ENCODE results near the gene HSFX2. TPM values are rescaled to one million over a fixed set of nuclear protein-coding genes. Genes with fewer than 3 reads are reported as not detected.
"Not testable (repeated sequence)": the region's sequence is repeated elsewhere in the genome, so short reads cannot be mapped to it uniquely, and the experiment has no call there.

Gene HSFX2
- total and polyA plus RNA-seq, 2 donors (not counting 1 experiment from before 2014, with no cell fraction given): 0.26 to 0.50 TPM

DNA sequence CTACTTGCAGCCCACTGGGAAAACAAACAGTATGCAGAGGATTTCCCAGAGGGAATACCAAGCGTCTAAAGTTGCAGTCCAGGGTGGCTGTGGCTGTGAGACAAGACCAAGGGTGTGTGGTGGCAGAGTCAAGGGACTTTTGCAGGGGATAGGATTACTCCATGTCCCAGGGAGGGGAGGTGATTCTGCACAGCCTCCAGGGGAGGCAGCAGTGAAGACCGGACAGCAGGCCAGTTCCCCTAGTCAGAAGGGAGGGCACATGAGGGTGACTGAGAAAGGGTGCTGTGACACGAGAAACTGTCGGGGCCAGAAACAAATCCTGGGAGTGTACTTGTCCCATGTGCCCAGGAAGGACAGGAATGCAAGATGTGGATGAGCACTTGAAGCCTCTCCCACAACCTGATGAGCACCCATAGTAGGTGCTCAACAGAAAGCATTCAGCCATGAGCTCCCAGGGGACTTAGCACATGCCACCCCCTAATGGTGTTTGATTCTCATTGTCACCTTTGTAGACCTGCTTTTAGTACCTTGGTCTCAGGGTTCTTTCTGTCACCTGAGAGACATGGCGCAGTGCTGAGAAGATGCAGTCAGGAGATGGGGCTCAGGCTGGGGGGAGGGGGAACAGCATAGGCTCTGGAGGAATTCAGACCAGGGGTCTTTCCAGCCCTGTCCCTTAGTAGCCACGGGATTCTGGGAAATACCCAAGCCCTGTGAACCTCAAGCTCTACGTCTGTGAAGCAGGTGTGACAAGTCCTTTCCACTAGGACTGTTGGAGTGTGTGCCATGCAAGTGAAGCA, 27.3 kb downstream of the HSFX2 start:
- no peaks in the 10 kb centered on the region for H3K9me3 ChIP-seq (ENCODE audit: control insufficient read depth, insufficient read depth, low read depth, low read length)
- no peaks in the 10 kb centered on the region for H3K27me3 ChIP-seq (ENCODE audit: control insufficient read depth, insufficient read depth, low read length)
- H3K4me1 ChIP-seq (ENCODE audit: control insufficient read depth, extremely low read depth, insufficient read depth, low read length): no peaks in the 10 kb centered on the region
- H3K27ac ChIP-seq (ENCODE audit: insufficient read depth, low read length): no peak overlapping the region
- H3K4me2 ChIP-seq (ENCODE audit: extremely low read depth, insufficient read depth, low read length): no peak overlapping the region
- DNase-seq (ENCODE audit: low read depth in 2 of 2): no peak
- H2AFZ ChIP-seq (ENCODE audit: low read length): no peak overlapping the region
- H3K4me3 ChIP-seq (replicated peaks in 1 of 4; ENCODE audit: control extremely low read depth in 1 of 4, insufficient read depth in 1 of 4, low read depth in 3 of 4, low read length in 4 of 4): no peak overlapping the region
- H3K9ac ChIP-seq (ENCODE audit: insufficient read depth, low read length): no peak overlapping the region
- no peaks in the 10 kb centered on the region for H4K20me1 ChIP-seq (ENCODE audit: control insufficient read depth, extremely low read depth, insufficient read depth, low read length)
- no peaks in the 10 kb centered on the region for H3K36me3 ChIP-seq (ENCODE audit: control insufficient read depth, insufficient read depth, low read length)
- no peaks in the 10 kb centered on the region for H3K79me2 ChIP-seq (ENCODE audit: control insufficient read depth, insufficient read depth, low read length)
- TF ChIP-seq EZH2 (IDR thresholded peaks at IDR 0.05; ENCODE audit: low read length, missing control alignments): no peak
- TF ChIP-seq, protein P1, sequence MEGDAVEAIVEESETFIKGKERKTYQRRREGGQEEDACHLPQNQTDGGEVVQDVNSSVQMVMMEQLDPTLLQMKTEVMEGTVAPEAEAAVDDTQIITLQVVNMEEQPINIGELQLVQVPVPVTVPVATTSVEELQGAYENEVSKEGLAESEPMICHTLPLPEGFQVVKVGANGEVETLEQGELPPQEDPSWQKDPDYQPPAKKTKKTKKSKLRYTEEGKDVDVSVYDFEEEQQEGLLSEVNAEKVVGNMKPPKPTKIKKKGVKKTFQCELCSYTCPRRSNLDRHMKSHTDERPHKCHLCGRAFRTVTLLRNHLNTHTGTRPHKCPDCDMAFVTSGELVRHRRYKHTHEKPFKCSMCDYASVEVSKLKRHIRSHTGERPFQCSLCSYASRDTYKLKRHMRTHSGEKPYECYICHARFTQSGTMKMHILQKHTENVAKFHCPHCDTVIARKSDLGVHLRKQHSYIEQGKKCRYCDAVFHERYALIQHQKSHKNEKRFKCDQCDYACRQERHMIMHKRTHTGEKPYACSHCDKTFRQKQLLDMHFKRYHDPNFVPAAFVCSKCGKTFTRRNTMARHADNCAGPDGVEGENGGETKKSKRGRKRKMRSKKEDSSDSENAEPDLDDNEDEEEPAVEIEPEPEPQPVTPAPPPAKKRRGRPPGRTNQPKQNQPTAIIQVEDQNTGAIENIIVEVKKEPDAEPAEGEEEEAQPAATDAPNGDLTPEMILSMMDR (conservative IDR thresholded peaks at IDR 0.05 in 1 of 2, IDR thresholded peaks at IDR 0.05 in 1 of 2; ENCODE audit: low read depth in 1 of 2, low read length in 2 of 2): no peak

DNA sequence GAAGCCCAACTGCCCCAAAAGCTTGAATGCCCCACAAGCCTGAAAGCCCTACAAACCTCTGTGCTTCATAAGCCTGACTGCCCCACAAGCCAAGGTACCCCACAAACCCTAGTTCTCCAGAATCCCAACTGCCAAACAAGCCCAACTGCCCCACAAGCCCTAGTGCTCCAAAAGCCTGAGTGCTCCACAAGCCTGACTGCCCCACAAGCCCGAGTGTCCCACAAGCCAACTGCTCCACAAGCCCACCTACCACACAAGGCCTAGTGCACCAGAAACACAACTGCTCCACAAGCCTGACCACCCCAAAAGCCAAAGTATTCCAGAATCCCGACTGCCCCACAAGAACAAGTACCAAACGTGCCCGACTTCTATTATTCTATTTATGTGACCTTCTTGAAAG, 31.8 kb downstream of the HSFX2 start:
- Histone ChIP-seq H3K36me3 (ENCODE audit: control insufficient read depth, insufficient read depth, low read length) (no peaks in the 10 kb centered on the region), H3K79me2 (ENCODE audit: control insufficient read depth, insufficient read depth, low read length) (no peaks in the 10 kb centered on the region), H2AFZ (ENCODE audit: low read length) (no peak overlapping the region), H3K9me3 (ENCODE audit: control insufficient read depth, insufficient read depth, low read depth, low read length) (no peaks in the 10 kb centered on the region), H3K4me2 (ENCODE audit: extremely low read depth, insufficient read depth, low read length) (no peak overlapping the region), H3K27ac (ENCODE audit: insufficient read depth, low read length) (no peak overlapping the region), H3K27me3 (ENCODE audit: control insufficient read depth, insufficient read depth, low read length) (no peaks in the 10 kb centered on the region), H3K9ac (ENCODE audit: insufficient read depth, low read length) (no peak overlapping the region), H3K4me1 (ENCODE audit: control insufficient read depth, extremely low read depth, insufficient read depth, low read length) (no peaks in the 10 kb centered on the region), H3K4me3 (replicated peaks in 1 of 4; ENCODE audit: control extremely low read depth in 1 of 4, insufficient read depth in 1 of 4, low read depth in 3 of 4, low read length in 4 of 4) (no peak overlapping the region), H4K20me1 (ENCODE audit: control insufficient read depth, extremely low read depth, insufficient read depth, low read length) (no peaks in the 10 kb centered on the region)
- no peak for DNase-seq (ENCODE audit: low read depth in 2 of 2)
- TF ChIP-seq, protein P1 (conservative IDR thresholded peaks at IDR 0.05 in 1 of 2, IDR thresholded peaks at IDR 0.05 in 1 of 2; ENCODE audit: low read depth in 1 of 2, low read length in 2 of 2): no peak
- TF ChIP-seq EZH2 (IDR thresholded peaks at IDR 0.05; ENCODE audit: low read length, missing control alignments): no peak

DNA sequence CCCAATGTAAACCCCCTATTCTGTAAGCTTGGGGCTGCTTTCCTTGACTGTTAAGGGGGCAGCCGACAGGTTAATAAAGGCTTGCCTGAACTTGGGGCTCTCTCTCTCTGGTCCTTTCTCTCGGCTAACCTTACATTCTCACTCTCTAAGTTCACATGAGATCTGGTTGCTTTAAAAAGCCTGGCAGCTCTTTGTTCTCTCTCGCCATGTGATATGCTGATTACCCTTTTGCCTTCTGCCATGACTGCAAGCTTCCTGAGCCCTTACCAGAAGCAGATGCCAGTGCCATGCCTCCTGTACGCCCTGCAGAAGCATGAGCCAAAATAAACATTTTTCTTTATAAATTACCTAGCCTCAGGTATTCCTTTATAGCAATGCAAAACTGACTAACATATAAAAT, 39.9 kb downstream of the HSFX2 start:
- not testable (repeated sequence) for DNase-seq (ENCODE audit: low read depth in 2 of 2); H3K36me3 ChIP-seq (ENCODE audit: control insufficient read depth, insufficient read depth, low read length); H3K4me2 ChIP-seq (ENCODE audit: extremely low read depth, insufficient read depth, low read length); H3K27ac ChIP-seq (ENCODE audit: insufficient read depth, low read length); H3K79me2 ChIP-seq (ENCODE audit: control insufficient read depth, insufficient read depth, low read length); H2AFZ ChIP-seq (ENCODE audit: low read length); H3K9me3 ChIP-seq (ENCODE audit: control insufficient read depth, insufficient read depth, low read depth, low read length); H3K4me3 ChIP-seq (replicated peaks in 1 of 4; ENCODE audit: control extremely low read depth in 1 of 4, insufficient read depth in 1 of 4, low read depth in 3 of 4, low read length in 4 of 4); H3K27me3 ChIP-seq (ENCODE audit: control insufficient read depth, insufficient read depth, low read length); H4K20me1 ChIP-seq (ENCODE audit: control insufficient read depth, extremely low read depth, insufficient read depth, low read length); H3K9ac ChIP-seq (ENCODE audit: insufficient read depth, low read length); H3K4me1 ChIP-seq (ENCODE audit: control insufficient read depth, extremely low read depth, insufficient read depth, low read length)

DNA sequence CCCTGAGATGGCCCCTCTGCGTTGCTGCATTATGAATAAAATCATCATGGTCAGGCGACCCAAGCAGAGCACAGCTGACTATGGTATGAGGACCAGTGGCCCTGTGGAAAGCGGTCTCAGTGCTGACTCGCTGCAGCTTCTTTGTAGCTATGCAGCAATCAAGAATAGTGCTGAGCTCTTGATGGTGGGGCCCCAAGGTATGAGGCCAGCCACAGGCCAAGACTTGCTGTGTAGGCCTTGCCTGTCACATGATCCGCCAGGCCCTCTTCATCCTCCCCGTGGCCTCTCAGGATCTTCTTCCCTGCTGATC, 43.2 kb downstream of the HSFX2 start:
- H3K9me3 ChIP-seq (ENCODE audit: control insufficient read depth, insufficient read depth, low read depth, low read length); H3K4me3 ChIP-seq (replicated peaks in 1 of 4; ENCODE audit: control extremely low read depth in 1 of 4, insufficient read depth in 1 of 4, low read depth in 3 of 4, low read length in 4 of 4); H2AFZ ChIP-seq (ENCODE audit: low read length); H4K20me1 ChIP-seq (ENCODE audit: control insufficient read depth, extremely low read depth, insufficient read depth, low read length); H3K27ac ChIP-seq (ENCODE audit: insufficient read depth, low read length); H3K4me1 ChIP-seq (ENCODE audit: control insufficient read depth, extremely low read depth, insufficient read depth, low read length); H3K27me3 ChIP-seq (ENCODE audit: control insufficient read depth, insufficient read depth, low read length); H3K9ac ChIP-seq (ENCODE audit: insufficient read depth, low read length); H3K79me2 ChIP-seq (ENCODE audit: control insufficient read depth, insufficient read depth, low read length); DNase-seq (ENCODE audit: low read depth in 2 of 2); H3K4me2 ChIP-seq (ENCODE audit: extremely low read depth, insufficient read depth, low read length); H3K36me3 ChIP-seq (ENCODE audit: control insufficient read depth, insufficient read depth, low read length): not testable (repeated sequence)

DNA sequence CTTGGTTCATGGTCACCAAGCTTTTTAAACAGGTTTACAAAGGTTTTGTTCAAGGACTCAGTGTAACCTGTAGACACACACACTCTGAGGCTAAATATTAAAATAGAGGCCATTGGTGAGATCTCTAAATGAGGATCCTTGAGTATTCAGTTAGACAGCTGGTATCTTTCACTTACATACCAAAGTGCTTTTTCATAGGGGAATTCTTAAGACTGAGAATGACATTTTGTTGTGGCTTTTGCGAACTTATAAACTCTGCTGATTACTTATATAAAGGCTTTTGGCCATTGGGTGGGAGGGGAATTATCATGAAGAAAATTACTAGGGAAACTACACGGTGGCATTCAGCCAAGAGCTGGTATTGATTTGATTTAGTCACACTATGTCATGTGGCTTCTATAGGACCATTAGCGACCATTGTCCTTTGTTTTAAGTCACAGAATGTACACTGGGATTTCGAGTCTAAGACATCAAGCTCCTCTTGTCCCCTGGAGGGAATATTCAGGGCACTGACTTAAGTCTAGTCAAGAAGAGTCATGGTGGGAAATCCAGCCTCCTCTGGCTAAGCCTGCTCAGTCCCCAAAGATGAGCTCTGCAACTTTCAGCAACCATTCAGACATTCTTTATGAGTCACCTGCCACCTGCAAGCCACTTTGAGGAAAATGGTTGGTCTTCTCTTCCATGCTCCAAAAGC, 43.7 kb downstream of the HSFX2 start:
- H3K36me3 ChIP-seq (ENCODE audit: control insufficient read depth, insufficient read depth, low read length); H3K4me2 ChIP-seq (ENCODE audit: extremely low read depth, insufficient read depth, low read length); H3K79me2 ChIP-seq (ENCODE audit: control insufficient read depth, insufficient read depth, low read length); H2AFZ ChIP-seq (ENCODE audit: low read length); H3K4me1 ChIP-seq (ENCODE audit: control insufficient read depth, extremely low read depth, insufficient read depth, low read length); H4K20me1 ChIP-seq (ENCODE audit: control insufficient read depth, extremely low read depth, insufficient read depth, low read length); H3K27me3 ChIP-seq (ENCODE audit: control insufficient read depth, insufficient read depth, low read length); H3K9ac ChIP-seq (ENCODE audit: insufficient read depth, low read length); DNase-seq (ENCODE audit: low read depth in 2 of 2); H3K9me3 ChIP-seq (ENCODE audit: control insufficient read depth, insufficient read depth, low read depth, low read length); H3K4me3 ChIP-seq (replicated peaks in 1 of 4; ENCODE audit: control extremely low read depth in 1 of 4, insufficient read depth in 1 of 4, low read depth in 3 of 4, low read length in 4 of 4); H3K27ac ChIP-seq (ENCODE audit: insufficient read depth, low read length): not testable (repeated sequence)

Data from fibroblast of lung (primary cell).